ENCODE measurements around the gene ATXN2L. TPM values are rescaled to one million over a fixed set of nuclear protein-coding genes. Genes with fewer than 3 reads are reported as not detected.
"Not testable (repeated sequence)": the region's sequence is repeated elsewhere in the genome, so short reads cannot be mapped to it uniquely, and the experiment has no call there.

Gene ATXN2L
- total RNA-seq: 36.0 TPM

DNA sequence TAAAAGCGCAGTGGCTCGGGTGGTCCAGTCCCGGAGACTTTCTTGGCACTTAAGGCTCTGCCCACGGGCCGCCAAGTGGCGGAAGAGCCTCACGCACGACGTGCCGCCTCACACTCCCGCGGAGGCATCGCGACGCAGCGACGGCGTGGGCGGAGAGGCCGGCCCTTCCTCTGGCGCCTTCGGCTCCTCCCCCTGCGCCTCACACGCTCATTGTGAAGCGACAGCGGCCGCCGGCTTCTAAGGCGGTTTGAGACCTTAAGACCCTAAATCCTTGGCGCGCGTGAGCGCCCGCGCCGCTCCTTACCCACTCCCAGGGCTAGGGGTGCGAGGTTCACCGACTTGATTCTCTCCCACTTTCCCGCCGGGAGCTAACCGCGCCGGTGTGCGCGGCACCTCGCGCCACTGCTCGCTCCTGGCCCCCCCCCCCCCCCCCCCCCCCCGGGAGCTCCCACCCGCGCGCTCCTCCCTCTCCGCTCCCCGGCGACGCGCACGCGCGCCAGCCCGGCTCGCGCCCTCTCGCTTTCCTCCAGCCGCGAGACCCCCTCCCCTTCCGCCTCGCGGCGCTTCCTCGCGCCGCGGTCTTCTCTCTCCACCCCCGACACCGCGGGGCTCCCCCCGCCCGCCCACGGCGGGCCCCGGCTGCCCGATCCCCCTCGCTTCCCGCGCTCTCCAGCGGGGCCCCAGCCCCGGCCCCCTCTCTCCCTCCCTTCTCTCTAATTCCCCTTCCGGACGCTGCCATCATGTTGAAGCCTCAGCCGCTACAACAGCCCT lies at the start of gene ATXN2L:
Gene ATXN2L, plus strand, starts transcription at position 480 of the 771 bp plus-strand sequence. Its CDS starts 261 bp downstream, at position 741.
- peak; percentile 98 for DNase-seq

DNA sequence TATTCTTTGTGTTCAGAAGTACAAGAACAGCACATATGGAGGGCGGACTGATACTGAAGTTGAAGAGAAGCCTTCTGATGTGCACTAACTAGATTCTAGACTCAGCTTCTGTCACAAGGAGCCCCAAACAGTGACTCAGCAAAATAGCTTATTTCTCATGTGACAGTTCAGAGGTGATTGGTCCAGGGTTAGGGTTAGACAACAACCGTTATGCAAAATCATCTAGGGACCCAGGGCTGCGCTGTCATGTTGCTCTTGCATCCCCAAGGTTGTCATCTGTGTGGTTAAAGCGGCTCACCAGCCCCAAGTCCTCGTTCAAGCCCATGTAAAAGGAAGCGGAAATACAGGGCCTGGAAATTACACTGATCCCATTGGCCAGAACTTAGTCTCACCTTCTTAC lies 41.1 kb upstream of the ATXN2L start:
- DNase-seq: not testable (repeated sequence)

DNA sequence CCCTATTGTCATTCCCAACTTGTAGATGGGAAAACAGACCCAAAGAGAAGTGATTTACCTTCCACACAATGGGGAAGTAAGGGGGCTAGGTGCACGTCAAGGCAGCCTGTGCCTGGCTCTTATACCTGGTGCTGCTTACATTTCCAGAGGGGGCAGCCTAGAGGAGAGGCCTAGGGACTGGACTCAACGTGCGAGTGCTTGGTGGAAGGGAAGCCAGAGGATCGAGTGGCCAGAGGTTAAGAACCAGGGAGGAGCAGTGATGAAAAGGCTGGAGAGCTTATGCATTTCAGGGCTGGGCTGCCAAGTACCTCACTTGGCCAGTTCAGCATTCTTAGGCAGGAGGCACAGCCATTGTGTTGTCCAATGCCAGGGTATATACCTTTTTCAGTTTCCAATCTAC lies 40.4 kb upstream of the ATXN2L start:
- DNase-seq: not testable (repeated sequence)

DNA sequence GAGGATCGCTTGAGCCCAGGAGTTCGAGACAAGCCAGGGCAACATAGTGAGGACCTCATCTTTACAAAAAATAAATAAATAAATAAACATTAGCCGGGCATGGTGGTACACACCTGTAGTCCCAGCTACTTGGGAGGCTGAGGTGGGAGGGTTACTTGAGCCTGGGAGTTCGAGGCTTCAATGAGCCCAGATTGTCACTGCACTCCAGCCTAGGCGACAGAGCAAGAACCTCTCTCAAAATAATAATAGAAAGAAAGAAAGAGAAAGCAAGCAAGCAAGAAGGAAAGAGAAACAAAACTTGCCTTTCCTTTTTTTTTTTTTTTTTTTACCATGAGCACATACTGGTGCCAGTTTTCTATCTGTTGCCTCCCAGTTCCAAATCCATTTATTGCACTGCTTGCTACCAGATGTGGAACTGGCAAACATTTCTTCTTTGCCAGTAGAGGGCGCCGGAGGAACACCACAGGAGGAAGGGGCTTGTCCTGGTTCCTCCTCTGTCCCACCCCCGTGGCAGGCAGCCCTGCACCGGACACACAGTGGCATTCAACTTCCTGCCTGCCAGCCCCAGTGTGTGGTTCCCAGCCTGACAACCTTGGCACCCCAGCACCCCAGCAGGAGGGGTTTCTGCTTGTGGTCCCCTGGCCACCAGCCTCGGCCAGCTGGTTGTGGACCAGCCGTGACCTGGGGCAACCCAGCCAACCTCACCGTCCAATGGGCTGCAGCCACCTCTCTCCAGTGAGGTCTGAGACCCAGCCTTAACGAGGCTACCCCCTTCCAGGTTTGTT lies 20.4 kb upstream of the ATXN2L start:
- not testable (repeated sequence) for DNase-seq

DNA sequence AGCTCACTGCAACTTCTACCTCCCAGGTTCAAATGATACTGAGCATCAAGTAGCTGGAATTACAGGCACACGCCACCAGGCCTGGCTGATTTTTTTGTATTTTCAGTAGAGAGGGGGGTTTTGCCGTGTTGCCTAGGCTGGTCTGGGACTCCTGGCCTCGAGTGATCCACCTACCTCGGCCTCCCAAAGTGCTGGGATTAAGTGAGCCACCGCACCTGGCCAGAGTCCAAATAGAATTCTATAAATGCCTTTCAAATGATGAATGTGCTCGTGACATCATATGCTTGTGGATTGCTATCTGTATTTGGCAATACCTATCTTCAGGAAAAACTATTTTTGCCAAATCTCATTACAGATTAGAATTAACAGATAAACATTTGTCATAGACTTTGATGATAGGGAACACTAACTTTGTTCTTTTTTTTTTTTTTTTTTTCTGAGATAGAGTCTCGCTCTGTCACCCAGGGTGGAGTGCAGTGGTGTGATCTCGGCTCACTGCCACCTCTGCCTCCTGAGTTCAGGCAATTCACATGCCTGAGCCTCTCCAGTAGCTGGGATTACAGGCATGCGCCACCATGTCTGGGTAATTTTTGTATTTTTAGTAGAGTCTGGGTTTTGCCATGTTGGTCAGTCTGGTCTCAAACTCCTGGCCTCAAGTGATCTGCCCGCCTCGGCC lies 15.2 kb upstream of the ATXN2L start:
- not testable (repeated sequence) for DNase-seq

DNA sequence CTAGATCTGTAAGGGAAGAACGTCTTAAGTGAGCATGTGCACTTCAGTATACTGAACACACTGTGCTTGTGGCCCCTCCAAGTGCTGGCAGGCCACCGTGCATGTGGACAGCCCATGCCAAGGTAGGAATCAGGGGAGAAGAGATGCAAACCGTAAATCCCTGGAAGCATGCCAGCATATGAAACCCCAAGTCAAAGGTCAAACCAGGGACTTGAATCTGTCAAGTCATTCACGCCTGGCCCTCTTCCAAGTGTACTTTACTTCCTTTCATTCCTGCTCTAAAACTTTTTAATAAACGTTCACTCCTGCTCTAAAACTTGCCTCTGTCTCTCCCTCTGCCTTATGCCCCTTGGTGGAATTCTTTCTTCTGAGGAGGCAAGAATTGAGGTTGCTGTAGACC lies 2.8 kb upstream of the ATXN2L start:
- DNase-seq: no peak

DNA sequence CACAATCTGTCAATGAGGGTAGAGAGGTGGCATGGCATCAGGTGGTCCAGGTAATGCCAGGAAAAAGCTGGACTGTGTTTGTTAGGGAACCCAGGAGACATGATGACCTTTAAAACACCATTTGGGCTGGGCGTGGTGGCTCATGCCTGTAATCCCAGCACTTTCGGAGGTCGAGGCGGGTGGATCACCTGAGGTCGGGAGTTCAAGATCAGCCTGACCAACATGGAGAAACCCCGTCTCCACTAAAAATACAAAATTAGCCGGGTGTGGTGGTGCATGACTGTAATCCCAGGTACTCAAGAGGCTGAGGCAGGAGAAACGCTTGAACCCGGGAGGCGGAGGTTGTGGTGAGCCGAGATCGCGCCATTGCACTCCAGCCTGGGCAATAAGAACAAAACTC lies 2.3 kb upstream of the ATXN2L start:
- DNase-seq: not testable (repeated sequence)

DNA sequence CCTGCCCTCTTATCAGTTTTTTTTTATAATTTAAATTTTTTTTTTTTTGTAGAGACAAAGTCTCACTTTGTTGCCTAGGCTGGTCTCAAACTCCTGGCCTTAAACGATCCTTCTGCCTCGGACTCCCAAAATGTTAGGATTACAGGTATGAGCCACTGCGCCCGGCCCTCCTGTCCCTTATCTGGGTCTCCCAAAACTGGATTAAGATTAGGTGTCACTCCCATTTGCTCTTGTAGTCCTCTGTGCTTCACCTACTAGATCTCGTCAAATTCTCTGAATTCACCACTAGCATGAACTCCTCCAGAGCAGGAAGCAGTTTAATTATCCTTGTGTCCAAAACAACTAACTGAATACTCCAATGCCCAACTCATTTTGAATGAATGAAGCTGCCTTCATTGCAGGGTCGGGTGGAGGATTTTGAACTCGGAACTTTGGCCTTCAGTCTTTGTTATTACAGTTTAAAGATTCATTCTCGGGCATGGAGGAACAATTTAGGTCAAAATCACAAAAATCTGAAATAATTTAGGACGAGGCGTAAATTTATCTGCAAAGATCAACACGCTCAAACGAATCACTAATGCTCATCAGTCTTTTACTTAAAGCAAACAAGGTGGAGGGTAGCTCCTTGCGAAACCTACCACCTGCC lies 802 bp upstream of the ATXN2L start:
- no peak for DNase-seq

DNA sequence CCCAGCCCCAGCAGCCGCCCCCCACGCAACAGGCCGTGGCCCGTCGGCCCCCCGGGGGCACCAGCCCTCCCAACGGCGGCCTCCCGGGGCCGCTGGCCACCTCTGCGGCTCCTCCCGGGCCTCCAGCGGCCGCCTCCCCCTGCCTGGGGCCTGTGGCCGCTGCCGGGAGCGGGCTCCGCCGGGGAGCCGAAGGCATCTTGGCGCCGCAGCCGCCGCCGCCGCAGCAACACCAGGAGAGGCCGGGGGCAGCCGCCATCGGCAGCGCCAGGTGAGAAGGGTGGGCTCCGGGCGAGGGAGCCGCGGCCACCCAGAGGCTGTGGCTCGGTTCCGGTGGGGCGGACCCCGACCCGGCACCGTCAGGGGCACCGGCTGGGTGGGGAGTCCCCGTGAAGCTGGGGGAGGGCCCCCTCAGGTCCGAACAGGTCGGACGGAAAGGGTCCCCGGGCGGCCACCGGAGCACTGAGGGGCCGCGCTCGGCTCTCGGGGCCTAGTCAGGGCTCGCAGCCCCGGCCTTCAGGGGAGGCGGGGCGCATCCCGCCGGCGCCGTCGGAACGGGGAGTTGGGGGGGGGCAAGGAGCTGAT lies 583 bp downstream of the ATXN2L start:
- peak; percentile 18 for DNase-seq

- DNase-seq: peak; percentile 99
Observed at GRCh38 chr16:28823873-28824716, 1.3 kb downstream of the ATXN2L start.

DNA sequence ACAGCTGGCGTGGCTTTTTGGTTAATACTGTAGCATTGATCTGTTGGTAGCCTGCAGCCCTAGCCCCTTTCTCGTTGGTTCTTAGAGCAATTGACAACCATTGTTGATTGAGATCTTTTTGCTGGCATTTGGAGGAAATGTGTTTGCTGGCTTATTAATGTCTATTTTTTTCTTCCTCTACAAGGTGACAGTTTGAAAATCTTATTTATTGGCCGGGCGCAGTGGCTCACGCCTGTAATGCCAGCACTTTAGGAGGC lies 1.8 kb downstream of the ATXN2L start:
- no peak for DNase-seq

DNA sequence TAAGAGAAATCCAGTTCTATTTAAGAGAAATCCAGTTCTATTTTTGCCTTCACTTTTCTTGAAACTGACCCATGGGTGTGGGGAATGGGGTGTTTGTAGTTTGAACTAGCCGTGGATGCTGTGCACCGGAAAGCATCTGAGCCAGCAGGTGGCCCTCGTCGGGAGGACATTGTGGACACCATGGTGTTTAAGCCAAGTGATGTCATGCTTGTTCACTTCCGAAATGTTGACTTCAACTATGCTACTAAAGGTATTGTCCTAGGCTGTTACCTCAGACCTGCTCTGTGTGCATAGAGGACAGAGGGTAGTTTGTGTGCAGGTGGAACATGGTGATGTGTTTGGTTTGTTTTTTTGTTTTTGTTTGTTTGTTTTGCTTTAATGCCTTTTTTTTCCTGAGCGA lies 3.3 kb downstream of the ATXN2L start:
- no peak for DNase-seq

- DNase-seq: no peak
Observed at GRCh38 chr16:28829747-28830146, 6.9 kb downstream of the ATXN2L start.

DNA sequence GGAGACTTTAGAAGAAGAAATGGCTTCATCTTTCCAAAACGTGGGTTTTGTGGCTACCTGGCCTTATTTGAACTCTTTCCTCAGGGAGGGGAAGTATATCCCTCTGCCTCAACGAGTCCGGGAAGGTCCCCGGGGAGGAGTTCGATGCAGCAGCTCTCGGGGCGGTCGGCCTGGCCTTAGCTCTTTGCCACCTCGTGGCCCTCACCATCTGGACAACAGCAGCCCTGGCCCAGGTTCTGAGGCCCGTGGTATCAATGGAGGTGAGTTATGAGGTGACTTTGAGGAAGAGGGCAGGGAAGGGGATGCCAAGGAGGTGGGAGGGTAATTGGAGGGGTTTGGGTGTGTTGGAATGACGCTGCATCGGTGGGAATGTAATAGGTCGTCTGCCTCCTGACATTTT lies 7.7 kb downstream of the ATXN2L start:
- no peak for DNase-seq

DNA sequence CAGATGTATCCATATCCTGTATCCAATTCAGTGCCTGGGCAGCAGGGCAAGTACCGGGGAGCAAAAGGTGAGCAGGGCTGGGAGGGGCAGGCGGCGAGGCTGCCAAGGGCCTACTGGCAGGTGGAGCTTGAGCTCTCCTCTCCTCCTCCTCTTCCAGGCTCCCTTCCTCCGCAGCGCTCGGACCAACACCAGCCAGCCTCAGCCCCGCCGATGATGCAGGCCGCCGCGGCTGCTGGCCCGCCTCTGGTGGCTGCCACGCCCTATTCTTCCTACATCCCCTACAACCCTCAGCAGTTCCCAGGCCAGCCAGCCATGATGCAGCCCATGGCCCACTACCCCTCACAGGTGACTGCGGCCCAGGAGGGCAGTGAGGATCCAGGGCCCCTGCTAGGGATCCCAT lies 11.6 kb downstream of the ATXN2L start:
- no peak for DNase-seq

DNA sequence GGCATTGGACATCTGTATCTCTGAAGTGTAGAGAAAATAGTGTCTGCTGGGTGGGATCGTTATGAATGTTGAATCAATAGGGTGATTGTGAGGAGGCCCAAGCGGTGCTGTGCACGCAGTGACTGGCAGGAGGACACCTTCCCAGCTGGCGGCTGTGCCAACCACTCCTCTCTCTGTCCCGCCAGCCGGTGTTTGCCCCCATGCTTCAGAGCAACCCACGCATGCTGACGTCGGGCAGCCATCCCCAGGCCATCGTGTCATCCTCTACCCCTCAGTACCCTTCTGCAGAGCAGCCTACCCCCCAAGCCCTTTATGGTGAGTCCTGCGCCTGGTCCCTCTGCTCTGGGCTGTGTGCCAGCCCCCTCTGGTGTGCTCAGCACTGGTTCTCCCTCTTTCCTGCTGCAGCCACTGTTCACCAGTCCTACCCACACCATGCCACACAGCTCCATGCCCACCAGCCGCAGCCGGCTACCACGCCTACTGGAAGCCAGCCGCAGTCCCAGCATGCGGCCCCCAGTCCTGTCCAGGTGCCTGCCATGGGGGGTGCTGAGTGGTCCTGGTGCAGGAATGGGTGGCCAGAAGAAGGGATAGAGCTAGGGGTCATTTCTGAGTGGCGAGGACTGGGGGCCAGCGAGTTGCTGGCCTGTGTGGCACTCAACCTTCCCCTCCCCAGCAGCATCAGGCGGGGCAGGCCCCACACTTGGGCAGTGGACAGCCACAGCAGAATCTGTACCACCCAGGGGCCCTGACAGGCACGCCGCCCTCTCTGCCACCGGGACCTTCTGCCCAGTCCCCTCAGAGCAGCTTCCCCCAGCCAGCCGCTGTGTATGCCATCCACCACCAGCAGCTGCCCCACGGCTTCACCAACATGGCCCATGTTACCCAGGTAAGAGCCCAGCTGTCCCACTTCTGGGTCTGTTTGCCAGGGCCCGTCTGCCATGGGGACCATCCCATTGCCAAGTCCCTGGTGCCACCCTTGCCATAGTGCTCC lies 12.4 kb downstream of the ATXN2L start:
- no peak for DNase-seq

DNA sequence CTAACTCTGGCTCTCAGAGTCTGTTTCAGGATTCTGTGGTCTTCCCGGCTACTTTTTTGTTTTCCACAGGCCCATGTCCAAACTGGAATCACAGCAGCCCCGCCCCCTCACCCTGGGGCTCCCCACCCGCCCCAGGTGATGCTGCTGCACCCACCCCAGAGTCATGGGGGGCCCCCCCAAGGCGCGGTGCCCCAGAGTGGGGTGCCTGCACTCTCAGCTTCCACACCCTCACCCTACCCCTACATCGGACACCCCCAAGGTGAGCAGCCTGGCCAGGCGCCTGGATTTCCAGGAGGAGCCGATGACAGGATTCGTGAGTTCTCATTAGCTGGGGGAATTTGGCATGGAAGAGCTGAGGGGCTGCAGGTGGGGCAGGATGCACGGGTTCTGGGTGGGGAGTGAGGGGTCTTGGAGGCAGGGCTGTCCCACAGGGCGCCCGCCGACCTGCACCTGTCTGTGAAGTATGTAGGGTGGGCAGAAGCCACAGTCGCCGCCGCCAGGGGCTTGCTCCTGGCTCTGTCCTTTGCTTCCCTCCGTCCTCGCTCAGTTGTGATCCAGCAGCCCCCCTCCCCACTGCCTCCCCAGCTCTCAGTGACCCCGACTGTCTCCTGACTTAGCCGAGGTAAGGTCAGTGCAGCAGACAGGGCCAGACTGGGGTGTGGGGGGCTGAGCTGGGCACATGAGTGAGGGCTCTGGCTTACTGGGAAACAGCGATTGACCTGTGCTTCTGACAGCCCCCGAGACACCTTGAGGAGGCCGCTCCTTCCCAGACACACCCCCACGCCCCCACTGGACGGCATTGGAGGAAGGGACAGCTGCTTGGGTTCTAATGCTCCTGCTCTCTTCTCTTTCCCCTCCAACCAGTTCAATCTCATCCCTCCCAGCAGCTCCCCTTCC lies 13.3 kb downstream of the ATXN2L start:
- DNase-seq: no peak

DNA sequence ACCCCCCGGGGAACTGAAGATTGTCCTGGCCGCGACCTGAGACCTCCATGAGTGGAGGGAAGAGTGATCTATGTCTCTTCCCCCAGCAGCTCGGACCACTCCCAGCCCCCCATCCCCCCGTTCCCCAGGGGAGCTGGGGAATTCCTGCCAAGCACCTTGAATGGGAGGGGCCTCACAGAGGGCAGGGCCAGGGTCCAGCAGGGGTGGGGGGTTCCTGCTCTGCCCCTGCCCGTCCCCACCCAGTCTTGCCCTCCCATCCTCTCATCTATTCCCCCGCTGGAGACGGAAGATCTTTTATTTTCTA lies 13.9 kb downstream of the ATXN2L start:
- DNase-seq: no peak

Measured in tongue (tissue), 2 donors.